Measurements from ENCODE around the gene ACAD11.
"Not testable (repeated sequence)": the region's sequence is repeated elsewhere in the genome, so short reads cannot be mapped to it uniquely, and the experiment has no call there.

ACAD11 gene

GRCh38 chr3:132650153-132650552, 9.5 kb downstream of the ACAD11 start:
- DNase-seq: no peak

DNA sequence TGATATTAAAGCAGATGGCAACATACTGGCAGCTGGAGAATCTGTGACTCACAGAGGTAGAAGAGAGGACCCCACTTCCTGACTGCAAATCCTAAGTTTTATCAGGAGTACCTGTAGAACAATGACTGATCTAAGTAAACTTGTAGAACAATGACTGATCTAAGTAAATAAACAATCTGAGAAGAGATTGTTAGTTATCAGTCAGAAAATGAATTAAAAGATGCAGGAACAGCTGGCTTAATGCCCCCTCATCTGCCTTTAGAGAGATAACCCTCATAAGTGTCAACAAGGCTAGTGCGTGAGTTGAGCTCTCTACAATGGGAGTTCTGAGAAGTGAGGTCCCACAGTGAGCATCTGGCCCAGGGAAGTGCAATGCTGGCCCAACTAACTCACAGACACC, 14.6 kb downstream of the ACAD11 start:
- no peak for DNase-seq

- no peak for DNase-seq
These were observed 16.2 kb downstream of the ACAD11 start for GRCh38 chr3:132643366-132643765.

GRCh38 chr3:132642539-132642847, 17.1 kb downstream of the ACAD11 start:
- DNase-seq: no peak

DNA sequence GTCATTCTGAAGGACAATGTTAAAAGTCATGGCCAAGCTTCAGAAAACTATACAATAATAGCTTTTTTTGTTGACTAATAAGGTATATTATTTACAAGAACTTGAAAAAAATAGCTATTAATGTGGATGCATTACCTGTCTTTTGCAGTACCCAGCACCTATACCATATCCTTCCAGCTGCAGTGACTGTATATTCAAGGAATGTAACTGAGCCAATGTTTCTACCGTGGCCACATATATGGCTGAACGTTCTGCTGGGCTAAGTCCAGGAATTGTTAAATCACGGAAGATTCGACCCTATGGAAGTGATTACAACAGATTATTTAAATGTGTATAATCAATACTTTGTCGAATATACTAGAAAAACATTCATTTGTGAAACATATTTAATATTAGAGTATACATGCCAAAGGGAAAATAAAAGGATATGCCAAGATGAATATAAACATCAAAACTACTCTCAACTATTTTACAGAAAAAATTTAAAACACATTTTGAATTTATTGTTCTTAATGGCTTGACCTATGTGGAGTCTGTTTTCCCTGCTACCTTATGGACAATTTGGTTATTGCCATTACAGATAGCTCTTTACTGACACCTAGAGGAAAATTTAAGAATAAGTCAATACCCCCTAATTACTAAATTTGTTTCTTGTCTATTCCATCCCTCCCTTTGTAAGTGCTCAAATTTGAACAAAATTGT, 17.6 kb downstream of the ACAD11 start:
- peak; percentile 60 for DNase-seq

DNA sequence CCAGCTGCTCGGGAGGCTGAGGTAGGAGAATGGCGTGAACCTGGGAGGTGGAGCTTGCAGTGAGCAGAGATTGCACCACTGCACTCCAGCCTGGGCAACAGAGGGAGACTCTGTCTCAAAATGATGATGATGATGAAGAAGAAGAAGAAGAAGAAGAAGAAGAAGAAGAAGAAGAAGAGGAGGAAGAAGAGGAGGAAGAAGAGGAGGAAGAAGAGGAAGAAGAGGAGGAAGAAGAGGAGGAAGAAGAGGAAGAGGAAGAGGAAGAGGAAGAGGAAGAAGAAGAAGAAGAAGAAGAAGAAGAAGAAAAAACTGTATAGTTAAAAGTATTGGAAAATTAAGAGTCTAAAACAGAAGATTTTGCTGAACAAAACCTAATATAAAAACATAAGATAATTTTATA, 18.2 kb downstream of the ACAD11 start:
- not testable (repeated sequence) for DNase-seq

DNA sequence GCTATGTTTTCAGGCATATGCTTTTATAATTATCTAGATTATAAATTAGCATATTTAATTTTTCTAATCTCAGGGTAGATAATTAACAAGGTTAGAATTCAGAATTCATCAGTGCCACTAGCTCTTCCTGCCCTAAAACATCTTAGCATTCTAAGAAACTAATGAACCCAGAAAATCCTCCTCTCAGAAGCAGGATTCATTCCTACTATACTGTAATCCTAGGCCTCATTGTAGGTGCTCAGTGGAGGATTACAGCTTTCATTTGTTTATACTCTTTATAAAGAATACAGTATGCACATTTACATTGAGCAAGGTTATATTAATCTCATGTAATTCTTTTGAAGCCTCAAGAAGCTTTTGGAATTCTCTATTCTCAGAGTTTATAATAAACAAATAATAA, 20.9 kb downstream of the ACAD11 start:
- no peak for DNase-seq

DNA sequence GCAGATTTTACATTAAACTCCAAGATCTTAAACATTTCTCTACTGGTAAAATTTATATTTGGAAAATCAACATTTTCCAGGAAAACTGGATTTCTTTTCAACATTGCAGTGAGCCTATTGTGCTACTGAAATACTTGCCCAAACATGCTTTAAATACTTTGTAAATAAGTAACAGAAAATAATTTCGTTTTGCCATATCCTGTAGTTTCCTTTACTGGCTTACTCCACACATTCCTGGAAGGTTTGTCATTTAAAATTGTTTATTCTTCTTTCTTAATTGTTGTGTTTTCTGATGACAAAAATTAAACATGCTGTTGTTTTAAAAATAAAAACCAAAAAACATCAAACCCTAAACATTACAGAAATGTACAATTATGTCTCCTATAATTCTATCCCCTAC, 22.0 kb downstream of the ACAD11 start:
- peak; percentile 62 for DNase-seq

DNA sequence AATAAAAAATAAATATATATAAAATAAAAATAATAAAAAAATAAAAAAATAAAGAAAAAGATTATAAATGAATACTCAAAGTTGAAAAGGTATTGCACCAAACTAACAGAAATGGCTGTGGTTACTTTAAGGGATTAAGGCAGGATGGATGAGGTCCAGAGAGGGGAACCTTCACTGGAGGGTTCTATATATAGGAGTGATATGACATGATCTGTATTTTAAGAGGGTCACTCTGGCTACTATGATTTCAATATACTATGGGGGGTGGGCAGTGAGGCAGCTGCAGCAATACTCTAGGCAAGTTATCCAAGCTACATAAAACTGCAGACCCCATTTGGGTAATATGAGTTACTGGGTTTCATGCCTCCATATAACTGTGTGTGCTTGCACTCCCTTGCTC, 24.6 kb downstream of the ACAD11 start:
- no peak for DNase-seq

GRCh38 chr3:132630612-132631011, 29.0 kb downstream of the ACAD11 start:
- DNase-seq: no peak

- peak; percentile 79 for DNase-seq
These were observed 29.7 kb downstream of the ACAD11 start for GRCh38 chr3:132629928-132630327.

DNA sequence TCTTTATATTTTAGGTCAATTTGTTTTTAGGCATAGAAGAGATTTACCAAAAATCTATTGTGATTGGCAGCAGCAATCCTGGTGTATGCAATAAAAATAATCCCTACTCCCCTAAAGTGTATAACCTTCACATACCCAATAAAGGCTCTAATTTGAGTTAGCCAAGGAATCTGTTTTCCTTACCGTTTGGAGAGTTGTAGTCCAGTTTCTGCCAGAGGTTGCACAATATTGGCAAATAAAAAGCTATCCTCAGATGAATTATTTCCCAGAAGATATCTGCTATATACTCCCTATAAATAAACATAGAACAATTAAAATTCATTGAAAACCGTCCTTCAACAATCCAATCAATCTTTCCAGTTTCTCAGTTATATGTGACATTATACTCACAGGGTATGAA, 31.5 kb downstream of the ACAD11 start:
- DNase-seq: no peak

DNA sequence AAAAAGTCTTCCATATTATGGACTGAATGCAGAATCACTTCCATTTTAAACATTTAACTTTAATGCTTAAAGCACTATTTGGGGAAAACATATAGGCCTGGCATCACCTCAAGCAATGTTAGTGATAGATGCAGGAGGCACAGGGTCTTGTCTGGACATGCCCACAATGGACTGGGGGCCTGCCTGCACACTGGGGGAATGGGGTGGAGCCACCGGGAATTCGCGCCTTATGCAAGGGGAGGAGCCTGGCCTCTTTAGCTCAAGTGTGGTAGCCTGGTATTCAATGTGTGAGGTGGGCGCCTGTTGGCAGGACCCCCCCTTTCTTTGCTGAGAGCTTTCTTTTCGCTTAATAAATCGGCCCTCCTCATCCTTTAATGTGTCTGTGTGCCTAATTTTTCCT, 32.7 kb downstream of the ACAD11 start:
- DNase-seq: no peak

GRCh38 chr3:132625613-132626012, 34.0 kb downstream of the ACAD11 start:
- no peak for DNase-seq

DNA sequence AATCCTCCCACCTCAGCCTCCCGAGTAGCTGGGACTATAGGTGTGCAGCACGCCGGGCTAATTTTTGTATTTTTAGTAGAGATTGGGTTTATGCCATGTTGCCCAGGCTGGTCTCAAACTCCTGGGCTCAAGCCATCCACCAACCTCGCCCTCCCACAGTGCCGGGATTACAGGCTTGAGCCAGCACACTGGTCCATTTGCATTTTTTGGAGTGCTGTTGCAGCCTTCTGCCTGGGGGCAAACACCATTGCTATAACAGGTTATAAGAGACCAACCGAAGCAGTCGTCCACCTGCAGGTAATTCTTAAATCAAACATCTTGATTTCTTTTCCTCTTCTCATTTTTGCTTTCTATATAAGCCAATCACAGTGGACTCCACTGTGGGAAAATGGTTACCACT, 34.8 kb downstream of the ACAD11 start:
- DNase-seq: no peak

GRCh38 chr3:132623646-132624045, 36.0 kb downstream of the ACAD11 start:
- DNase-seq: no peak

DNA sequence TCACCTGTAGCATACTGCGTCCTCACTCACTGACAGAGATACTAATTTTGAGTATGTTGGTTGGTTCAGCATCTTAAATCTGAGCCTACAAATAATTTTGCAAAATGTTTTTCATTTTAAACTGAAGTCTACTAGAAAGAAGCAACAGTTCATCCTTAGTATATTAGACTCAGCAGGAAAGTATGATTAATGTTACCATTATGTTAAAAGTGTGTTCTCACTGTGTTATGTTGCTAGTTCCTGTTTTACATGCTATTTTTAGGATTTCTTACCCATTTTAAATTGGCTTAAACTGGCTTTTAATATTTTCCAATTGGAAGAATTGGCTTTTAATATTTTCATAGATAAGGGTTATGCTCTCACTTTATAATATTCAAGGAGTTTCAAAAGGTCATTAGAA, 36.8 kb downstream of the ACAD11 start:
- no peak for DNase-seq

GRCh38 chr3:132622148-132622547, 37.5 kb downstream of the ACAD11 start:
- DNase-seq: no peak

DNA sequence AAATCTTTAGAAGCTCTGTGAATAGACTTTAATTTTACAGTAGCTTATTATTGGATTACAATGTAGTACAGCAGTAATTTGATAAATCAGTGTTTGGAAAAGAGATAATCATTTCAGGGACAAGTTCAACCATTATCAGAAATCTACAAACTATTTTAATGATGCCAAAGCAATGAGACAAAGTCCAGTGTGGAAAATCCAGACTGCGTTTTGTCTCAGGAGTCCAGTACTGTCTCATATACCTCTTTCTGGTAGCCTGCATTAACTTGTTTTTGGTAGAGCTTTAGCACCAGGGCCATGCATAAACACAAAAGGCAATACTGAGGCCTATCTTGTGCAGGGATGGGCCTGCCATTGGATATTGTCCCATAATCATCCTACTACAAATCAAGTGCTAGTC, 42.8 kb downstream of the ACAD11 start:
- no peak for DNase-seq

- no peak for DNase-seq
These were observed 43.7 kb downstream of the ACAD11 start for GRCh38 chr3:132615881-132616280.

- DNase-seq: not testable (repeated sequence)
These were observed 44.3 kb downstream of the ACAD11 start for GRCh38 chr3:132615301-132615700.

DNA sequence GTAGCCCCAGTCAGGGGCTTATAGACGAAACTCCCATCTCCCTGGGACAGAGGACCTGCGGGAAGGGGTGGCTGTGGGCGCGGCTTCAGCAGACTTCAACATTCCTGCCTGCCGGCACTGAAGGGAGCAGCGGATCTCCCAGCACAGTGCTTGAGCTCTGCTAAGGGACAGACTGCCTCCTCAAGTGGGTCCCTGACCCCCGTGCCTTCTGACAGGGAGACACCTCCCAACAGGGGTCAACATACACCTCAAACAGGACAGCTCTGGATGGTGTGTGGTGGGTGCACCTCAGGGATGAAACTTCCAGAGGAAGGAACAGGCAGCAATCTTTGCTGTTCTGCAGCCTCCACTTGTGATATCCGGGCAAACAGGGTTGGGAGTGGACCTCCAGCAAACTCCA, 53.0 kb downstream of the ACAD11 start:
- peak; percentile 25 for DNase-seq

DNA sequence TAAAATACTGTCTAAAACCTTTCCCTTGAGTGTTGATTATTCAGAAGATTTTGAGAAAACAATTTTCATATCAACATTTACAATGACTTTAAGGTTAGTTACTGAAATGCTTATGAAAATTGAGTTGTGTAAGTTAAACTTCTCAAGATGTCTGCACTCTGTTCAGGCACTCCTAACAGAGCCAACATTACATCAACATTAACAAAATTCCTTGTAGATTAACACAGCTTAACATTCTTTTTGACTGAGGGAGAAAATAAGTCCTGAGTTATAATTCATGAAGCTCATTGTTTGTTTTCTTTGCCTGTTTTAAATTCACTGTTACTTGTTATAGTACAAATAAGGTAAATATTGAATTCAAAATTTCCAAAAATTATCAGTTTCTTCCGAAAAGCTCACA, 53.5 kb downstream of the ACAD11 start:
- peak; percentile 73 for DNase-seq

- DNase-seq: peak; percentile 55
These were observed 54.2 kb downstream of the ACAD11 start for GRCh38 chr3:132605374-132605792.

GRCh38 chr3:132600614-132601013, 59.0 kb downstream of the ACAD11 start:
- not testable (repeated sequence) for DNase-seq

- DNase-seq: no peak
These were observed 61.4 kb downstream of the ACAD11 start for GRCh38 chr3:132598181-132598580.
